ENCODE data around the gene NOS1AP. TPM values are rescaled to one million over a fixed set of nuclear protein-coding genes. Genes with fewer than 3 reads are reported as not detected.

Gene NOS1AP
- total and polyA plus RNA-seq, 9 of the 15 experiments (the other 6 are each of a cell fraction or from before 2014, with no cell fraction given): 0.07 to 1.5 (median 0.22) TPM

DNA sequence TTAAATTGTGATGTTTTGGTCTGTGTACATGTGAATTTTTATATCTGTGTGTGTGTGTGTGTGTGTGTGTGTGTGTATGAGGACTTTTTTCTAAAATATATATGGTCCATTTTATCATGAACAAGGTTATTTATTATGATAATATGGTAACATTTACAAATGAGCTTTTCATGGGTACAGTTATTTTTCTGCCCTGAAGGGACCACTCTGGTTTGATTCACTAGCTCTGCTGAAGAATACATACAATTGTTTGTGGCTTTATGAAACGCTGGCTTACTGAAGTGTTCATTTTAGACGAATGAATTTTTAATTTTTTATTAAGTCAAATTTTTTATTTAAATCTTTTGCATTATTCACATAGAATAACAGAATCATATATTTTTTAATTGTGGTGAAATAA, 235.2 kb downstream of the NOS1AP start:
- no peaks in the 10 kb centered on the region for H3K36me3 ChIP-seq (ENCODE audit: control insufficient read depth, insufficient read depth, low read length)
- no peak for DNase-seq (ENCODE audit: extremely low read depth in 1 of 4, low spot score in 3 of 4)
- no peaks in the 10 kb centered on the region for H3K79me2 ChIP-seq (ENCODE audit: control insufficient read depth, insufficient read depth, low read length)
- POLR2A ChIA-PET: interaction anchor here (0.9 kb wide), 1 partner anchor 8 kb away, joined by 3 read pairs; no protein-coding TSS in a partner anchor
- H3K4me1 ChIP-seq (replicated peaks in 1 of 2; ENCODE audit: control insufficient read depth in 2 of 2, insufficient read depth in 2 of 2, low read length in 2 of 2): no peaks in the 10 kb centered on the region
- CTCF ChIA-PET (ENCODE audit: low intra/inter-chr PET ratio): no interaction called here
- intact Hi-C loops (cut with micrococcal nuclease) (no loop called here), in situ Hi-C loops (cut with MboI) (no loop called here)
- H3K9me1 ChIP-seq (ENCODE audit: control insufficient read depth, insufficient read depth, low read length): no peaks in the 10 kb centered on the region
- H4K20me1 ChIP-seq (replicated peaks; ENCODE audit: control insufficient read depth, insufficient read depth, low read length): no peaks in the 10 kb centered on the region
- H3K4me2 ChIP-seq (ENCODE audit: insufficient read depth, low read length): no peak overlapping the region
- FAIRE-seq: no peak
- BruUV-seq (replicated peaks): no TSS peak
- no peak overlapping the region for H3K27ac ChIP-seq (ENCODE audit: extremely low read depth, low read depth, low read length)
- H3K27me3 ChIP-seq (ENCODE audit: control insufficient read depth in 2 of 2, insufficient read depth in 2 of 2, low read length in 2 of 2): peaks cover under 1 to 9% of the 10 kb centered on the region in 2 experiments; a peak in 4 of 5 replicates
- ATAC-seq: no peak
- H3K4me3 ChIP-seq: no peak overlapping the region
- no peak overlapping the region for H3K9ac ChIP-seq (ENCODE audit: insufficient read depth in 1 of 2, low read depth in 2 of 2, low read length in 2 of 2)
- TF ChIP-seq SUPT5H (IDR thresholded peaks at IDR 0.05) (no peak), ZNF561 (CRISPR knock-in tag; conservative IDR thresholded peaks at IDR 0.05) (no peak), BRD9 (IDR thresholded peaks at IDR 0.05; ENCODE audit: low read depth, partially characterized antibody) (no peak), MCM3 (IDR thresholded peaks at IDR 0.05) (no peak), BDP1 (IDR thresholded peaks at IDR 0.05; ENCODE audit: insufficient read depth, insufficient read length) (no peak), TCFL5 (CRISPR knock-in tag; conservative IDR thresholded peaks at IDR 0.05) (no peak), MXI1 (IDR thresholded peaks at IDR 0.05; ENCODE audit: low read depth, low read length) (no peak), COPS2 (conservative IDR thresholded peaks at IDR 0.05) (no peak), JUND (IDR thresholded peaks at IDR 0.05; ENCODE audit: borderline replicate concordance, low read depth, low read length) (no peak), JUND (tag; IDR thresholded peaks at IDR 0.05; ENCODE audit: borderline replicate concordance, low read depth, low read length) (no peak), KAT7 (CRISPR knock-in tag; IDR thresholded peaks at IDR 0.05; ENCODE audit: borderline replicate concordance) (no peak), ZNF436 (CRISPR knock-in tag; IDR thresholded peaks at IDR 0.05) (no peak), POLR2H (tag; IDR thresholded peaks at IDR 0.05; ENCODE audit: low read depth) (no peak), NEUROD1 (IDR thresholded peaks at IDR 0.05; ENCODE audit: borderline replicate concordance, low read depth, low read length, partially characterized antibody) (no peak)
- TF ChIP-seq, protein P1, sequence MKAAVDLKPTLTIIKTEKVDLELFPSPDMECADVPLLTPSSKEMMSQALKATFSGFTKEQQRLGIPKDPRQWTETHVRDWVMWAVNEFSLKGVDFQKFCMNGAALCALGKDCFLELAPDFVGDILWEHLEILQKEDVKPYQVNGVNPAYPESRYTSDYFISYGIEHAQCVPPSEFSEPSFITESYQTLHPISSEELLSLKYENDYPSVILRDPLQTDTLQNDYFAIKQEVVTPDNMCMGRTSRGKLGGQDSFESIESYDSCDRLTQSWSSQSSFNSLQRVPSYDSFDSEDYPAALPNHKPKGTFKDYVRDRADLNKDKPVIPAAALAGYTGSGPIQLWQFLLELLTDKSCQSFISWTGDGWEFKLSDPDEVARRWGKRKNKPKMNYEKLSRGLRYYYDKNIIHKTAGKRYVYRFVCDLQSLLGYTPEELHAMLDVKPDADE (conservative IDR thresholded peaks at IDR 0.05; ENCODE audit: control insufficient read depth, low read depth, low read length): no peak
- TF ChIP-seq, protein P2, sequence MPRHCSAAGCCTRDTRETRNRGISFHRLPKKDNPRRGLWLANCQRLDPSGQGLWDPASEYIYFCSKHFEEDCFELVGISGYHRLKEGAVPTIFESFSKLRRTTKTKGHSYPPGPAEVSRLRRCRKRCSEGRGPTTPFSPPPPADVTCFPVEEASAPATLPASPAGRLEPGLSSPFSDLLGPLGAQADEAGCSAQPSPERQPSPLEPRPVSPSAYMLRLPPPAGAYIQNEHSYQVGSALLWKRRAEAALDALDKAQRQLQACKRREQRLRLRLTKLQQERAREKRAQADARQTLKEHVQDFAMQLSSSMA (CRISPR knock-in tag; IDR thresholded peaks at IDR 0.05): no peak
- 4% methylated on average over 2 of the region's 2 CpGs for WGBS (ENCODE audit: insufficient coverage, low coverage, missing lambda C conversion rate)
- no peak overlapping the region for H2AFZ ChIP-seq (ENCODE audit: low read depth, low read length)
- H3K9me3 ChIP-seq (replicated peaks; ENCODE audit: control insufficient read depth, insufficient read depth, low read depth, low read length): 0 out of 2 replicates have a peak, but pooled peaks cover 2% of the 10 kb centered on the region
